Activated B cell treated with CpG ODN at 0.5 μM for 24 hours (primary cell): ENCODE results near the gene STN1. TPM values are rescaled to one million over a fixed set of nuclear protein-coding genes. Genes with fewer than 3 reads are reported as not detected.

Experiments used
- ATAC-seq: fragments of 200-7000 bp; cut with Tn5 transposase; one replicate; pipeline ENCODE4 v1.10.0; 2021; ENCODE audit warnings: low read depth, mild to moderate bottlenecking, moderate library complexity
- CTCF ChIA-PET: fragments of 350-600 bp; sonication (Branson Sonifier 250); formaldehyde crosslinking; loops from one replicate; lab custom pipeline; 2021; ENCODE audit warnings: antibody characterized with exemption; lab: Charles Lee
- POLR2A ChIA-PET: fragments of 350-600 bp; sonication (Branson Sonifier 250); formaldehyde crosslinking; loops from one replicate; lab custom pipeline; 2021; ENCODE audit warnings: antibody characterized with exemption; lab: Charles Lee
- DNase-seq: peaks from one replicate; pipeline ENCODE4 v3.0.0; 2022
- H3K27ac Mint-ChIP-seq: one replicate; pipeline ENCODE4 v1.8.0; 2020; ENCODE audit warnings: mixed read lengths
- H3K27me3 Mint-ChIP-seq: one replicate; pipeline ENCODE4 v1.8.0; 2021; ENCODE audit warnings: mixed read lengths
- H3K36me3 Mint-ChIP-seq: one replicate; pipeline ENCODE4 v1.8.0; 2021; ENCODE audit warnings: low read depth, mixed read lengths
- H3K4me1 Mint-ChIP-seq: one replicate; pipeline ENCODE4 v1.8.0; 2021; ENCODE audit warnings: mixed read lengths
- H3K4me3 Mint-ChIP-seq: one replicate; pipeline ENCODE4 v1.8.0; 2020; ENCODE audit warnings: mild to moderate bottlenecking, mixed read lengths
- H3K9me3 Mint-ChIP-seq: one replicate; pipeline ENCODE4 v1.8.0; 2020; ENCODE audit warnings: mixed read lengths
- intact Hi-C: fragments of 100-400 bp; cut with micrococcal nuclease; formaldehyde crosslinking; loops from one replicate; pipeline ENCODE4 v1.15.1; 2024
- total RNA-seq: library from RNA; stranded (reverse); gene quantifications from 2 replicates; pipeline ENCODE4 v1.2.3, GENCODE V29; 2022
- TF ChIP-seq, protein P1 (sequence below): fragments of 200-600 bp; IDR thresholded peaks from one replicate; pipeline ENCODE4 v1.8.0; 2022; ENCODE audit warnings: antibody characterized with exemption, mild to moderate bottlenecking

Gene STN1
- total RNA-seq, 1 donor from 2014 or later: 14.0 TPM

DNA sequence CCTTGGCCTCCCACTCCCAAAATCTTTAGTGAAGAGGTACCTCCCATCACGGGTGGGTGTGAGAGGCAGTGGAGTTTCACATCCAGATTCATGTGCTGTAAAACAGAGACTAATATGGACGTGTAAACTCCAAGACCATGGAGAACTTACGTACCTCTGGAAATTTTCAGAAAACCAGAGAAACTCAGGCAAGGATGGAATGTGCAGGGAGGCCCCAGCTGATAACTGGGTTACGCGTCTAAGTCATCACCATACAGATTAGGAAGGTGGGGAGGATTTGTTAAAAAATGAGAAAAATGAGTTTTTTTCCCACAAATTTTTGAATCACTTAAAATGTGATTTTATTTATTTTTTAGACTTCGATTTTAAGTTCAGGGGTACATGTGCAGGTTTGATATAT, 16.3 kb upstream of the STN1 start:
- TF ChIP-seq, protein P1, sequence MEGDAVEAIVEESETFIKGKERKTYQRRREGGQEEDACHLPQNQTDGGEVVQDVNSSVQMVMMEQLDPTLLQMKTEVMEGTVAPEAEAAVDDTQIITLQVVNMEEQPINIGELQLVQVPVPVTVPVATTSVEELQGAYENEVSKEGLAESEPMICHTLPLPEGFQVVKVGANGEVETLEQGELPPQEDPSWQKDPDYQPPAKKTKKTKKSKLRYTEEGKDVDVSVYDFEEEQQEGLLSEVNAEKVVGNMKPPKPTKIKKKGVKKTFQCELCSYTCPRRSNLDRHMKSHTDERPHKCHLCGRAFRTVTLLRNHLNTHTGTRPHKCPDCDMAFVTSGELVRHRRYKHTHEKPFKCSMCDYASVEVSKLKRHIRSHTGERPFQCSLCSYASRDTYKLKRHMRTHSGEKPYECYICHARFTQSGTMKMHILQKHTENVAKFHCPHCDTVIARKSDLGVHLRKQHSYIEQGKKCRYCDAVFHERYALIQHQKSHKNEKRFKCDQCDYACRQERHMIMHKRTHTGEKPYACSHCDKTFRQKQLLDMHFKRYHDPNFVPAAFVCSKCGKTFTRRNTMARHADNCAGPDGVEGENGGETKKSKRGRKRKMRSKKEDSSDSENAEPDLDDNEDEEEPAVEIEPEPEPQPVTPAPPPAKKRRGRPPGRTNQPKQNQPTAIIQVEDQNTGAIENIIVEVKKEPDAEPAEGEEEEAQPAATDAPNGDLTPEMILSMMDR: no peak
- POLR2A ChIA-PET: no interaction called here
- peaks cover 3% of the 10 kb centered on the region for H3K27me3 Mint-ChIP-seq
- CTCF ChIA-PET: no interaction called here
- H3K4me3 Mint-ChIP-seq: no peak overlapping the region
- ATAC-seq (no peak), DNase-seq (no peak)
- intact Hi-C loops: no loop called here
- H3K36me3 Mint-ChIP-seq: no peaks in the 10 kb centered on the region
- H3K4me1 Mint-ChIP-seq: no peaks in the 10 kb centered on the region
- H3K9me3 Mint-ChIP-seq: no peaks in the 10 kb centered on the region
- no peak overlapping the region for H3K27ac Mint-ChIP-seq

DNA sequence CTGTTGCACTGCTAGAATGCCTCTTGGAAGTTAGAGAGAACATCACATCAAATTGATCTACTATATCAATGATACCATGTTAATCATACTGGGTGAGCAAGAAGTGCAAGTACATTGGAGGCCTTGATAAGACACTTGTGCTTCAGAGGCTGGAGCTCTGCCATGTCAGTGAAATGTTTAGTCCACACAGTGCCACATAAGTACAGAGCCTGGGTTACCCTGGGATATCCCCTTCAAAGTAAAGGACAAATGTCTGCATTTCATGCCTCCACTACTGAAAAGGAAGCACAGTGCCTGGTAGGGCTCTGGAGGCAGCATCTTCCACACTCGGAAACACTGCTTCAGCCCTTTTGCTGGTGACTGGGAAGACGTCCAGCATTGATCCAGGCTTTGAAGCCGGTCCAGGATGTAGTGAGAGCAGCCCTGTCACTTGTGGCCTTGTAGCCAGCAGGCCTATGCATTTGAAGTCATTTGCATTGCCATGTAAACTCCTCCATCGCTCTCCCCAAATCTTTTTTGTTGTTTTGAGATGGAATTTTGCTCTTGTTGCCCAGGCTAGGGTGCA, 15.7 kb upstream of the STN1 start:
- Mint-ChIP-seq H3K4me1 (no peaks in the 10 kb centered on the region), H3K9me3 (no peaks in the 10 kb centered on the region), H3K27me3 (peaks cover 3% of the 10 kb centered on the region), H3K4me3 (no peak overlapping the region), H3K36me3 (no peaks in the 10 kb centered on the region), H3K27ac (no peak overlapping the region)
- intact Hi-C loops: no loop called here
- no peak for ATAC-seq
- TF ChIP-seq, protein P1: no peak
- ChIA-PET CTCF (no interaction called here), POLR2A (no interaction called here)
- DNase-seq: no peak

DNA sequence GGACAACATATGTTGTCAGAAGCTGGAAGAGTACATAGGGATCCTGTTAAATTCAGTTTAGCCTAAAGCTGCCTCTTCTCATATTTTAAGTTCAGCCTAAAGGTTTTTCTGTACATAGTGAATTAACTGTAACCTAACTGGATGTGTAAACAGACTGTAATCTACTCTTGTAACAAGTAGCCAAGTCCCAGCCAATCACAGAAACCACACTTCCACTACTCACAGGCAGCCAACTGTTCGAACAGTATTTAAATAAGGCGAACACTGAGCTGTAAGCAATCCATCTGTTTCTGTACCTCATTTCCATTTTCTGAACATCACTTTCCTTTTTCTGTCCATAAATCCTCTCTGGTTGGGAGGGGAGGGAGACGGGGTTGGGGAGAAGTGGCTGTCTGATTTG, 15.0 kb upstream of the STN1 start:
- Mint-ChIP-seq H3K27me3 (peaks cover 3% of the 10 kb centered on the region), H3K27ac (no peak overlapping the region), H3K4me3 (no peak overlapping the region), H3K4me1 (no peaks in the 10 kb centered on the region), H3K9me3 (no peaks in the 10 kb centered on the region), H3K36me3 (no peaks in the 10 kb centered on the region)
- CTCF ChIA-PET: no interaction called here
- intact Hi-C loops: no loop called here
- TF ChIP-seq, protein P1: no peak
- POLR2A ChIA-PET: no interaction called here
- ATAC-seq: no peak
- no peak for DNase-seq

DNA sequence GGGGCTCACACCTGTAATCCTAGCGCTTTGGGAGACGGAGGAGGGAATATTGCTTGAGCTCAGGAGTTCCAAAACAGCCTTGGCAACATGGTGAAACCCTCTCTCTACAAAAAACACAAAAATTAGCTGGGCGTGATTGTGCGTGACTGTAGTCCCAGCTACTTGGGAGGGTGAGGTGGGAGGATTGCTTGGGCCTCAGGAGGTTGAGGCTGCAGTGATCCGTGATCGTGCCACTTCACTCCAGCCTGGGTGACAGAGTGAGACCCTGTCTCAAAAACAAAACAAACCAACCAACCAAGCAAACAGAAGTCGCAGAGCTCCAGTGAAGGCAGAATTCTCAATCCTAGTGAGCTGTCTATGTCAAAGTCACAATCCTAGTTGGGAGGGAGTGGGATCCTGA, 14.3 kb upstream of the STN1 start:
- CTCF ChIA-PET: no interaction called here
- Mint-ChIP-seq H3K9me3 (no peaks in the 10 kb centered on the region), H3K4me1 (no peaks in the 10 kb centered on the region), H3K27me3 (peaks cover 3% of the 10 kb centered on the region), H3K36me3 (no peaks in the 10 kb centered on the region), H3K27ac (no peak overlapping the region), H3K4me3 (no peak overlapping the region)
- ATAC-seq: no peak
- TF ChIP-seq, protein P1: no peak
- DNase-seq: no peak
- intact Hi-C loops: no loop called here
- POLR2A ChIA-PET: no interaction called here

DNA sequence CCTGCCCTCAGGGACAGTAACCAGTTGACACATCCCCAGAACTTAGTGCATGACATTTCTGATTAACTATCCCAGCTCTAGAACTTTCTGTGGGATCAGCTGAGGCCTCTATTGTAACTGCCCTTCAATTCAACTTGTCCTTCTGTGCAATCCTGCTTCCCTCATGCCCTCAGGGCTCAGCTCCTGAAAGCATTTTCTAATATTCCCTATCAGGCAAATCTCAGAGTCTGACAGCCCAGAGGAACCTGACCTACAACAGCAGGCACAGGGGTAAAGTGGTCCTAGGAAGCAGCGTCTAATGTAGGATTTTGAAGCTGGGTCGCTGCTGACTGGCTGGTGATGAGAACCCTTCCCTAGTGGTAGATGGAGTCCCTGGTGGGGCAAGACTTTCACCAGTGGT, 13.6 kb upstream of the STN1 start:
- Mint-ChIP-seq H3K27ac (no peak overlapping the region), H3K4me1 (no peaks in the 10 kb centered on the region), H3K27me3 (peaks cover 3% of the 10 kb centered on the region), H3K36me3 (no peaks in the 10 kb centered on the region), H3K9me3 (no peaks in the 10 kb centered on the region), H3K4me3 (no peak overlapping the region)
- TF ChIP-seq, protein P1: no peak
- DNase-seq (no peak), ATAC-seq (no peak)
- intact Hi-C loops: no loop called here
- ChIA-PET POLR2A (no interaction called here), CTCF (no interaction called here)
